GM21515 (cell line): ENCODE measurements around the gene NAV2.

Experiments
- ATAC-seq: cut with Tn5 transposase; IDR thresholded peaks from one replicate; pipeline ENCODE4 v1.9.1; 2021; ENCODE audit not compliant: unreplicated experiment

Gene NAV2

DNA sequence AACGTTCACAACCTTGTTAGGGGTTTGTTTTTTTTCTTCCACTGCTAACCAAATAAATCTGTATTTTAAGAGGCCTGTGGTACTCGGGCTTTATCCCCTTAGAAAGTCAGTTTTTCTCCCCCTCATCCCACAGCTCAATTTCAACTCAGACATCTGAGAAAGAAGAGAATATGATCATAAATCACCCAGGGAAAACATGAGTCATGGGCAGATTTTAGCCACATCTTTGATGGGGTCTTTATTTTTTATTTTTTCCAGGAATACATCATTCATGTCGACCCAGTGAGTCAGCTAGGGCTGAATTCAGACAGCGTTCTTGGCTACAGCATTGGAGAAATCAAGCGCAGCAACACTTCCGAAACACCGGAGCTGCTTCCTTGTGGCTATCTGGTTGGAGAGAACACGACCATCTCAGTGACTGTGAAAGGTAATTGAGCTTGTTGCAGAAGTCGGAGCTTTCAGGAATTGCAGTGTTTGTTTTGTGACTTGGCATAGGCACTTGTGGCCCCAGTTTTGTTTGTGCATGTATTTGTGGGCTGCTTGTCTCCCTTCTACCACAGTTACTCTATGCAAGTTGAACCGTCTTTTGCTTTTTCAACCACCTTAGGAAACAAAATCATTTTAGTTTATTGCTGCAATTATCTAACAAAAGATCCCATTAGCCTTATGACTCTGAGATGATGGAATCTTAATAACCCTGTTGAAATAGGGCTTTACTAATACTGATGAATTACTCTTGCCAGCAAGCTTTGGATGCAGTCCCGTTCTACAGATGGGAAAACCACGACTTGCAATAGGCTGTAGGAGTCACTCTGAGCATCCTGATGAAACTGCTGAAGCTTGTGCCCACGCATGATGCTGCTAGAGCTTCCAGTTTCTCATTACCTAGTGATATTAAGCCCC is 384.9 kb downstream of the NAV2 start:
- ATAC-seq: no peak

DNA sequence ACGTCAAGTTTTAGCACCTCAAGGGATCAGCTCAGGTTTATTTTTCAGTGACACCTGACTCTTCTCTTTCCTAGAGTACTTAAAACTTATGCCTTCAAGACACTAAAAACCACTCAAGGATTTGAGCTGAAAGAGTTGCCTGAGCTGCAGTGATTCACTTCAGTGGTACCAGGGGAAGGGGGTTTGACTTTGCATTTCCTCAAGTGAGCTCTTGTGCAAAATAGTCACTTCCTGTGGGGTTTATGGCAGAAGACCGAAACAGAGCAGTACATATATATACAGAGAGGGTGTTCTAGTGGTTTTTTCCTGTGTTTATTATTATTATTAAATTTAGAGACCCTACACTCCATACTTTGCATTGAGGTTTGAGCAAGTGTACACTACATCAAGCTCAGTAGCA is 386.9 kb downstream of the NAV2 start:
- ATAC-seq: no peak

DNA sequence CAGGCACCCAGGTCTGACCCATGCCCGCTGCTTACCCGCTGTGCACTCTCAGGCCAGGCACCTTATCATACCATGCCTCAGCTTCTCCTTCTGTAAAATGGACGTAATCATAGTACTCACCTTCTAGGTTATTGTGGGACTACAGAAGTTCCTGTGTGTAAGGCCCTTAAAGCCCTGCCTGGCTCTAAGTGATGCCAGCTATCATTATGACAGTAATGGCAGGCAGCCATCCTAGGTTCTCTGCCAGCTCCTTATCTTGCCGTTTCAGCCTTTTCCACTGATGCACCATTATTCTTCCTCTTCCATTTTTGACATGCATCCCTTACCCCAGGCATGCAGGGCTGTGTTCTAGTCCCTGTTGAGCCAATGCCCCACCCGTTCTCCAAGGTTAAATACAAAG is 389.8 kb downstream of the NAV2 start:
- ATAC-seq: no peak

DNA sequence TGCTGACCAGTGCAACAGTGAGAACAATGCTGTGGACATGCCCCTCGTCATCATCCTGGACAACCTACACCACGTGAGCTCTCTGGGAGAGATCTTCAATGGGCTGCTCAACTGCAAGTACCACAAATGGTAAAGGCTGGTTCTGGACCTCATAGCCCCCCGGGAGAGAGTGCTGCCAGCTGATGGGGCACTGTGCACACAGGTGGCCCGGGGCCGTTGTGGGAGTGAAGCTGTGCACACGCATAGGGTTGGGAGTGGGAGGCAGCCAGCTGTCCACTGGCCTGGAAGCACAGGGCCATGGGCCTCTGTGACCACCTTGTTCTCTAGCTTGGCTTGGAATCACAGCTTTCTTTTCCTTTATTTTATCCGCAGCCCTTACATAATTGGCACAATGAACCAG is 390.6 kb downstream of the NAV2 start:
- no peak for ATAC-seq

DNA sequence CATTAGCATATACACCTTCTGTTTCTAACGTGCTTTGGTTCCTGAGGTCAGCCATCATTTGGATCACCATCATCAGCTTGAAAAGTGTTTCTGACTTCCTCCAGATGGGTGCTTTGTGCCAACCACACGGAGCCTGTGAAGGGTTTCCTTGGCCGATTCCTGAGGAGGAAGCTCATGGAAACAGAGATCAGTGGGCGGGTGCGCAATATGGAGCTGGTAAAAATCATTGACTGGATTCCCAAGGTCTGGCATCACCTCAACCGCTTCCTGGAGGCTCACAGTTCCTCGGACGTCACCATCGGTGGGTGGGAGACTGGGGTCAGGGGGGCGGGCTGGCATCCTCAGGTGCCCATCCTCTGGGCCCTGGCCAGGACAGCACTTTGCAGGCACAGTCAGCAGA is 392.8 kb downstream of the NAV2 start:
- no peak for ATAC-seq

DNA sequence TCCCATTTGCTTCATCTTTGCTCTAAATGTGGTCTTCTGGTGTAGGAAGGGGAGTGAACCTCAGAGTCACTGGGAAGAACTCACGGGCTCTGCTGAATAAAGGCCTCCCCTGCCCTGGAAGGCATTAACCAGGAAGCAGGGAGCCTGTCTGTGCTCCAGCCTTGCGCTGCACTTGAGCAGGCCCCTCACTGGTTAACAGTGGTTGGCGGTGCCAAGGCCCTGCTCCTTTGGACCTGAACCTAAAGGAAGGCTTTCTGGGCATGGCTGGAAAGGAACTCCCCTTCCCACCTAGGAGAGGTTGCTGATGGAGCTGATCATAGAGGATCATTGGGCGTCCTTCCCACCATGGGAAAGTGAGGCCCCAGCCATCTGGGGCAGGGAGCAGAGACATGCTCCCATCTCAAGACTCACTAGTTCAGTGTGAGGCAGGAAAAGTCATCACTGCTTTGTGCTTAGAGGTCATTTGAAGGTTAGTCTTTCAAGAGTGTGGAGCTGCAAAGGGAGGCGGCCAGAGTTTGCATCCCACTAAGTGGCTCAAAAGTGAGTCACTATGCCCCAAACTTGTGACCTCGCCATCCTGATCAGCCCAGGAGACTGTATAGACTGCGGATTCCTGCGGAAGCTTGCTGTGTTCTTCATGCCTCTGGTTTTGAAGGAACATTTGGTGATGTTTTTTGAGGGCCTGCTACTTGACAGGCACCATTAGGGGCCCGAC is 397.3 kb downstream of the NAV2 start:
- no peak for ATAC-seq

DNA sequence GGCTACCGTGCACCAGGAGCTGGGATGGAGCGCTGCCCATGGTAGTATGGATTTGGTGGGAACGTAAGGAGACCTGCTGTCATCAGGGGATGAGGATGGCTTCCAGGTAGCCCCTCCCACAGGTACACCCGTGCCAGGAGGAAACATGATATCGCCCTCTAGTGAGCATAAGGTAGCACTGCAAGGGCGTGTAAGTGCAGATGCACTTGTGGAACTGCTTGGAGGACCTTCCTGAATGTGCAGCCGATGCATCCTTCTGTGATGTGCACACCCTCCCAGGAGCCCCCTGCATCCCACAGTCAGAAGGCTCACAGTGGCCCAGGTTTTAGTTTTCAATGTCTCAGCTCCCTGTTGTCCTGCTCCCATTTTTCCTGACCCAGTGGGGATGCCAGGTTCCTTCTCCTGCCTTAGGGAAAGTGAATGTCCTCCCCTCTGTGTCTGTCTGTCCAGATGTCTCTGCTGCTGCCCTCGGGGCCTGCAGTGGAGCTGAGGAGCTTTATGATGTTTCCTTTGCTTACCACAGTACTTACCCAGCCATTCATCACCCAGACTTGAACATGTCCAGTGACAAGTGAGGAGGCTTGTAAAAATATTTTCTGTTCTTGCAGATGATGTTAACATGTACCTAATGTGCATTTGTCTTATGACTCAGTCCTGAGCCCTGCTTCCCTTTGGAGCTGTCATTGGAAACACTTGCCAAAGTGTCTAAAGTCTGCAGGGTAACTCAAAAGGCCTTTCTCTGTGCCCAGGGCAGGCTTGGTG is 398.5 kb downstream of the NAV2 start:
- ATAC-seq: peak; percentile 88

DNA sequence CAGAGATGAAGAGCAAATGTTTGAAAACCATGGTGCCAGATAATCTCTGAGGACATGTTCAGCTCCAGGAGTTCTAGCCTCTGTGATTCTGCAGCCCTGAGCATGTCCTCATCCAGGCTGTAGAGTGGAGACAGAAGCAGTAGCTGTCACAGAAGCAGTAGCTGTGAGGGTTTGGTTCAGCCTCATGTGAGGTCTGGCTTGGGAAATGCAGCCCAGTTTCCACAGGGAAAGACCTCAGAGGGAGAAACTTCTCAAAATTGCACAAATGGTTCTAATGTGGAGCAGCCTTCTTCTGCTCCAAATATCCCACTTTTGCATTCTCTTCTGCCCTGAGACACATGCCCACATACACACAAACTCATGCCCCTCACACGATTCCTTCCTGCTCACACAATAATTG is 399.2 kb downstream of the NAV2 start:
- no peak for ATAC-seq

DNA sequence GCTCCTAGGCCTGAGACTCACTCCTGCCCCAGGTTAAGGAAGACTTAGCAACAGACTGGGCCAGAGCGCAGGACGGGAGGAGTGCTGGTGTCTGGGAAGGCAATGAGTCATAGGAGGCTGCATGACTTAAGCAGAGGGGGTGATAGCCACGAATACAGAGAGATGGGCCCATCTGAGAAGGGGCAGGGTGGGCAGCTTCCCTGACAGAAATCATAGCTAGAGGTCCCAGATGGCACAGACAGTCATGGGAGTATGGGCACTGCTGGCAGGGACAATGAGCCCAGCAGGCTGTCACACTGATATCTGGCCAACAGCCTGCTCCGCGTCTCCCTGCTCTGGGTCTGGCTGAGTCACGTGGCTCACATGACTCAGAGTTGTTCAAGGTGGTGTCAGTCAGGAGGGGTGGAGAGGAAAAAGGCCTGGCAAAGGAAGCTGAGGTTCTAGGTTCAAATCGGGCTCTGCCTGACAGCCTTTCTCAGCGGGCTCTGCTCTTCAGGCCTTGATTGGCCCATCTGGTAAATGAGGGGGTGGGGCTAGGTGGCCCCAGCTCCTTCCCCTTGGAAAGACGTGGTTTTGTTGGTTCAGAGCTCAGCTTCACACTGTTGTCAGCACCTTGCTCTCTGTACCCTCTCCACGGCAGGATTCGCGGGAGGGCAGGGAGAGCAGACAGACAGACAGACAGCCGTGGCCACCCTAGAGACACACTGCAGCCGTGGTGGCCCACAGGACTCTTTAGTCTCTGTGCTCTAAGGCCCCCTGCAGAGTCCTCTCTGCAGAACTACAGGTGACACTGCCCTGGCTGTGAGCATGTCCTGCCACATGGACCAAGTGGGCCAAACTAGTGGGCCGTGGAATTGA is 399.9 kb downstream of the NAV2 start:
- no peak for ATAC-seq

DNA sequence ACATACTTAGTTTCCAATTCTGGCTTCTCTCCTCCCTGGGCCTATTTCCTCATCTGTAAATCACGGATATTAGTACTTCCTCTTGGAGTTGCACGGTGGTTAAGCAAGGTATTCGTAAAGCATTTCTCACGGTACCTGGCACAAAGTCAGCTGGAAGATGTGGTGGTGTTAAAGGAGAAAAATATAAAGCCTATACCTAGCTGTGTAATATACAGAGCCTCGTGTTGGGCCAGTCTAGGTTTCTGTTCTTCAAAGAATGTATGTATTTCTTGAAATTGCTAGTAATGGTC is 400.5 kb downstream of the NAV2 start:
- ATAC-seq: no peak

DNA sequence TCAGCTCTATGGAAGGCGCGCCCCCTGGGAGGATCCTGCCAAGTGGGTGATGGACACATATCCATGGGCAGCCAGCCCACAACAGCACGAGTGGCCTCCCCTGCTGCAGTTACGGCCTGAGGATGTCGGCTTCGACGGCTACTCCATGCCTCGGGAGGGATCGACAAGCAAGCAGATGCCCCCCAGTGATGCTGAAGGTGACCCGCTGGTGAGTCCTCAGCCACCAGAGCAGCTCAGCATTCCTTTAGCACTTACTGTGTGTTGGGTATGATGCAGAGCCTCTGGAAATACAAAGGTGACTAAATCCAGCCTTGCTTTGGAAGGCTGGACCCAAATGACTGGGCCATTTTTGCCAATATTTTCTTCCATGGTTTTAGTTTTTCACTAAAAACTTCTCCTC is 402.0 kb downstream of the NAV2 start:
- no peak for ATAC-seq

DNA sequence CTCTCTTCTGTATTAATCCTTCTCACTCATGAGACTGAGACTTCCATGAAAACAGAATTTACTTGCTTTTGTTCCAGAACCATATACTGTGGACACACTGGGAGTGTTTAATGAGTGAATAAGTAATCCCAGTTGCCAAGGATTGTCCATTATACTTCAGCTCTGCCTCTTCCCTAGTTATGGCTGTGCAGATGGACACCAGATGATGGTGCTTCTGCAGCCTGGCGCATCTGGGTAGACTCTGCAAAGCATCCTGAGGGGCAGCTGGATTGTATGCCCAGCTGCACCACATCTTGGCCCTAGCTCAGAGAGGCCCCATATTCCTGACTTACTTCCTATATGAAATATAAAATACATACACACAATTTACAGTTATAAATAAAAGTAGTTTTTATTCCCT is 404.2 kb downstream of the NAV2 start:
- no peak for ATAC-seq

DNA sequence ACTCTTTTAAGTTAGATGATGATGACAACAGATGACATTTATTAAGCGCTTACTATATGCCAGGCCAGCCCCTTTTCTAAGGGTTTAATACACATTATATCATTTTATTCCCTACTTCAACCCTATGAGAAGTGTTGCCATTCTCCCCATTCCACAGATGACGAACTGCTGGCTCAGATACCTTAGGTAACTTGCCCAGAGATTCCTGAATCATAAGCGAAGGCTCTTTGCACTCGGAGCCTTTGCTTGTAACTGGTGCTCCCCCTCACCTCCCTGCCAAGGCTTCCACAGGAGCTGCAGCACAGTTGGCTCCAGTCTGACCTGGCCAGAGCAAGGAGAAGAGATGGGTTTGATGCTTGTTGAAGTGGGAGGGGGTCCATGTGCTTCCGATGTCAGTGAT is 404.7 kb downstream of the NAV2 start:
- ATAC-seq: no peak

DNA sequence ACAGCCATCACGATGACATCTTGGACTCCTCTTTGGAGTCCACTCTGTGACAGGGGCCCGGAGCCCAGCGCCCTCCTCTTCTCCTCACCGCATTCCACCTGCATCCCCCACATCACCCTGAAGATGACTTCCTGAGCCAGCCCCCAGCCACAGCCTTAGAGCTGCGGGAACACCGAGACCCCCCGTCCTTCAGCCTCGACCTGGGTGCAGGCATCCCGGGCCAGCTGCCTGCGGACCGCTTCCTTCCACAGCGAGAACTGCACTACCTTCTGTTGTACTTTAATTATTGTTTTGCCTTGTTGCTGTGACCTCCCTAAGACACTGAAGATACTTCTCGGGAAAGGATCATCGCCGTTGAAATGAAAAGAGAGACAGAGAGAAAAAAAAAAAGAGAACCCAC is 405.6 kb downstream of the NAV2 start:
- no peak for ATAC-seq

DNA sequence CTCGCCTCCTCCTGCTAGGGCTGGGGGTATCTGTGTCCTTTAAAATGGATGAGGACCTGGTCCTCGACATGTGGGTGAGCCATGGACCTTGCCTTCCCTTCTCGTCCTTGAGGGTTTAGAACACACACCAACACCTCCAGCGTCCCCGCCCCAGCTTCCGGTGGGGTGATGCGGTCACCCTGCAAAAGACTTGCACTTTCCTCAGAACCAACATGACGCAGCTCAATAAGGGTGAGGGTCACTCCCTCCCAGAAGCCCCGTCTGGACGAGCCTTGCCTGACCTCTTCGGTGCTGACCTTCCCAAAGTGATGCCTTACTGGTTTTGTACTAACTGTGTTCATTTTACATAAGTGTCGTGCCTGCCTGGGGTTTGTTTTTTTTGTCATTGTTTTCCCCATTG is 406.7 kb downstream of the NAV2 start:
- ATAC-seq: no peak

DNA sequence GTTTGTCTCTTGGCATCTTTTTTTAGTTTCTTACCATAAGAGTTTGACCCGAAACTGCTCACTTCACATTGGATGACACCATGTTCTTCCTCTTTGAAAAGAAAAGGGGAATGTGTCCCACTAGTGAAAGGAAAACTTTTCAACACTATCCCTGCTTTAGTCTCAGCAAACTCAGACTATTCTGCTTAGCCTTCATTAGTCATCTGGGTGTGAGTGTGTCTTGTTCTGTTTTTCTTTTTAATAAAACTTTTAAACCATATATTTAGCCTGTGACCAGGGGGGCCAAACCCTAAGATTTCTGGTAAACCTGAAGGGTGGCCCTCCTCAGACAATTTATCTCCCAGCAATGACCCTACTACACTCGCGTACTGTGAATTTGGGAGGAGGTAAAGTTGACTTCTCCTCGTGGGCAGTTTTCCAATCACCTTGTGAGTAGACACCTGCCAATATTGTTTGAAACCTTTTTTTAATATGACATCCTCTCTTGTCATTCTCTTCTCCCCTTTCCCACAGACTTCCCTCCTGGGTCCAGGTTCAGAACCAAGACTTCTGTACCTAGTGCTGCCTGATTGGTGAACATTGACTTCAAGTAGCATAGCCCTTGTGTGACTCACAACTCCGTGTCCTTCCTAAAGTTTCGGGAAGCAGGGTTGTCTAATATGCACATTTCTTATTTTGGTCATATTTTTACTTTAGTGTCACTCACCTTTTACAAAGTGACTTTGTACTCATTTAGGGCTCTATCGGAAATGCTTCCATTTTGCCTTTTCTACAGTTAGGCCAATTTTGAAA is 407.7 kb downstream of the NAV2 start:
- no peak for ATAC-seq

DNA sequence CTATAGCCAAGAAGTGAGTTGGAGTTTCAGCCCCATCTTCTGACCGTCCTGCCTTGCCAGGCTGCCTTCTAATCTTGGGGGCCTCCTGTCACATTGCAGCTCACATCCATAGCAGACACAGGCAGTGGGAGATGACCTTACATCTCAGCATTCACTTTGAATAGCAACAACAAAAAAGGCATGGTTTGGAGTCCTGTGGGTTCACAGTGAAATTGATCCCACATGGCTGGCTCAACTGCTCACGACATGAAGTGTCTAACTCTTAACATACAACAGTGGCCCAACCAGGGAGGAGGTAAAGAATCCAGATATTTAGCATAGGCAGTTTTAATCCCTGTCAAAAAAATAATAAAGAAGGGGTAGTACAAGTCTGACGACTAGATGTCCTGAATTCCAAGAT is 409.5 kb downstream of the NAV2 start:
- no peak for ATAC-seq

DNA sequence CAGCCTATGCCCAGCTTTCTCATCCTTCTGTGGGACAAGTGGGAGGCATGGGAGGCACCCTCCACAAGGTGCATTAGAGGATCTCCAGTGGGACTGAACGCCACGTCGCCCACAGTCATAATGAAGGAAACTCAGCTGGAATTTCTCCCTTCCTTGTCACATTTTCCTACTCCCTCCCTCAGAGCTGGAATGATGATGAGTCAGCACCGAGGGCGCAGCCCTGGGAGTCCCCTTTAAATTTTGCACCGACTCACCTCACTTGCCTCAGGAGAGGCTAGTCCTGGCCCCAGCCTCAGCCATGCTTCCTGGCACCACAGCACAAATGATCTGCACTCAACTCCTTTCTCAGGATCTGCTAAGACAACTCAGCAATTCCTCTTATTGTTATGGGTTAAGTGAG is 413.3 kb downstream of the NAV2 start:
- ATAC-seq: no peak

DNA sequence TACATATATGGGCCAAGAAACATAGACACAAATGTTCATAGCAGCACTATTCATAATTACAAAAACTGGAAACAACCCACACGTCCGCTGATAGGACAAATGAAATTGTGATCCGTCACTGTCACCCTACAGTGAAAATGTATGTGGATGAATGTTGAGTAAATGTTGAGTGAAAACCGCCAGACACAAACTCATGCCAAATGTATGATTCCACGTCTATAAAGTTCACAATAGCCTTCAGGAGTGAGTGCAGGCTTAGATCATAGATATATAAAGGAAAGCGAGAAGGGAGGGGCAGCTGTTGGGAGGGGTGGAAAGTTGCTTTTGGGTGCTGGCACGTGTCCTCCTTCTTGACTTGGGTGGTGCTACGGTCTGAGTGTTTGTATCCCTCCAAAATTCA is 414.1 kb downstream of the NAV2 start:
- ATAC-seq: no peak
